Progenitor cell of endocrine pancreas (in vitro differentiated cells): ENCODE data around the gene WNT2B. TPM values are rescaled to one million over a fixed set of nuclear protein-coding genes. Genes with fewer than 3 reads are reported as not detected.

Source experiments
- DNase-seq: peaks from one replicate; pipeline ENCODE4 v3.0.0; 2021; ENCODE audit warnings: low spot score; ENCODE audit not compliant: unreplicated experiment
- H3K27ac Mint-ChIP-seq: 2 replicates; pipeline ENCODE4 v1.8.0; 2021; ENCODE audit warnings: mild to moderate bottlenecking, moderate library complexity, mixed read lengths
- H3K27me3 Mint-ChIP-seq: 2 replicates; pipeline ENCODE4 v1.8.0; 2021; ENCODE audit warnings: mixed read lengths
- H3K36me3 Mint-ChIP-seq: 2 replicates; pipeline ENCODE4 v1.8.0; 2022; ENCODE audit warnings: mixed read lengths; ENCODE audit not compliant: insufficient read depth
- H3K4me1 Mint-ChIP-seq: 2 replicates; pipeline ENCODE4 v1.8.0; 2021; ENCODE audit warnings: low read depth, mixed read lengths
- H3K4me3 Mint-ChIP-seq: 2 replicates; pipeline ENCODE4 v1.8.0; 2021; ENCODE audit warnings: low read depth, mild to moderate bottlenecking, moderate library complexity, mixed read lengths
- H3K9me3 Mint-ChIP-seq: 2 replicates; pipeline ENCODE4 v1.8.0; 2021; ENCODE audit warnings: low read depth, mixed read lengths
- total RNA-seq: library from RNA; stranded (reverse); gene quantifications from 2 replicates; pipeline ENCODE4 v1.2.1, GENCODE V29; 2021
- TF ChIP-seq, protein P1 (sequence below): fragments of 200-600 bp; sonication (generic); IDR thresholded peaks from one replicate; pipeline ENCODE4 v1.5.0; 2021; ENCODE audit warnings: antibody characterized with exemption, mild to moderate bottlenecking; ENCODE audit not compliant: unreplicated experiment

Gene WNT2B
- total RNA-seq, 1 donor from 2014 or later = 0.77 TPM

DNA sequence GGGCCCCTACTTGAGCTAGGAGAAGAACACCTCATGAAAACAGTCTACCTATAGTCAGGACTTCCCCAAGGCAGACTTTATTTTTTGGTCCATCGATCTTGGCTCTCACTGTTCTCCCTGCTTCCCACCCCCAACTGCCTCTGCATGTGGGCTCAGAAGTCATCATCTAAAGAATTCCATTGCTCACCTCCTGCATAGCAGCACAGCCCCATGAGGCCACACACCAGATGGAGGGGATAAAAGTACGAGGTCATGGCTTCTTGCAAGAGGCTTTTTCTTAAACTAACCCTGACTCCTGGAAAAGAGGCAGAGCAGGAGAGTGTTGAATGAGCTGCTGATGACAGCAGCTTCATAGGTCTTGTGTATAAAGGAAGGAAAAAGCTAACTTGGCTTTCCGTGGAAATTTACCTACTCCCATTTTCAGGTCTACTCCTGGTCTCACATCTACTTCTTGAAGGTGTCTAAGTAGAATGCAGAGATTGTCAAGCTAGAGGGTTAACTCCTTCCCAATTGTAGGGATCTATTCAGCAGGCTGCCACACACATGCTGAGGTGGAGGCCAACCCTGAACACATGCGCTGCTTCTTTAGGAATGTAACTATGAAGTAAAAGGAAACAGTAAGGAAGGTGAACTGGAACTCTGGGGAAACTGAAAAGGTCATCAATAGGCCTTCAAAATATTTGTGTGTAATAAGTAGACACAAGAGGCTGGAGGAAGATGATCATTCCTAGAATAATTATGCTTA is 18.7 kb downstream of the WNT2B start:
- TF ChIP-seq, protein P1, sequence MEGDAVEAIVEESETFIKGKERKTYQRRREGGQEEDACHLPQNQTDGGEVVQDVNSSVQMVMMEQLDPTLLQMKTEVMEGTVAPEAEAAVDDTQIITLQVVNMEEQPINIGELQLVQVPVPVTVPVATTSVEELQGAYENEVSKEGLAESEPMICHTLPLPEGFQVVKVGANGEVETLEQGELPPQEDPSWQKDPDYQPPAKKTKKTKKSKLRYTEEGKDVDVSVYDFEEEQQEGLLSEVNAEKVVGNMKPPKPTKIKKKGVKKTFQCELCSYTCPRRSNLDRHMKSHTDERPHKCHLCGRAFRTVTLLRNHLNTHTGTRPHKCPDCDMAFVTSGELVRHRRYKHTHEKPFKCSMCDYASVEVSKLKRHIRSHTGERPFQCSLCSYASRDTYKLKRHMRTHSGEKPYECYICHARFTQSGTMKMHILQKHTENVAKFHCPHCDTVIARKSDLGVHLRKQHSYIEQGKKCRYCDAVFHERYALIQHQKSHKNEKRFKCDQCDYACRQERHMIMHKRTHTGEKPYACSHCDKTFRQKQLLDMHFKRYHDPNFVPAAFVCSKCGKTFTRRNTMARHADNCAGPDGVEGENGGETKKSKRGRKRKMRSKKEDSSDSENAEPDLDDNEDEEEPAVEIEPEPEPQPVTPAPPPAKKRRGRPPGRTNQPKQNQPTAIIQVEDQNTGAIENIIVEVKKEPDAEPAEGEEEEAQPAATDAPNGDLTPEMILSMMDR = no peak
- Mint-ChIP-seq H3K4me1 (no peaks in the 10 kb centered on the region), H3K27me3 (no peaks in the 10 kb centered on the region), H3K27ac (no peak overlapping the region), H3K4me3 (no peak overlapping the region), H3K36me3 (peaks cover 4% of the 10 kb centered on the region), H3K9me3 (no peaks in the 10 kb centered on the region)
- DNase-seq = no peak

- Mint-ChIP-seq H3K27me3 (no peaks in the 10 kb centered on the region), H3K4me3 (no peak overlapping the region), H3K4me1 (no peaks in the 10 kb centered on the region), H3K27ac (no peak overlapping the region), H3K36me3 (peaks cover 4% of the 10 kb centered on the region), H3K9me3 (no peaks in the 10 kb centered on the region)
- no peak for DNase-seq
- TF ChIP-seq, protein P1 = no peak
Measured at GRCh38 chr1:112528076-112528475, 19.3 kb downstream of the WNT2B start.

DNA sequence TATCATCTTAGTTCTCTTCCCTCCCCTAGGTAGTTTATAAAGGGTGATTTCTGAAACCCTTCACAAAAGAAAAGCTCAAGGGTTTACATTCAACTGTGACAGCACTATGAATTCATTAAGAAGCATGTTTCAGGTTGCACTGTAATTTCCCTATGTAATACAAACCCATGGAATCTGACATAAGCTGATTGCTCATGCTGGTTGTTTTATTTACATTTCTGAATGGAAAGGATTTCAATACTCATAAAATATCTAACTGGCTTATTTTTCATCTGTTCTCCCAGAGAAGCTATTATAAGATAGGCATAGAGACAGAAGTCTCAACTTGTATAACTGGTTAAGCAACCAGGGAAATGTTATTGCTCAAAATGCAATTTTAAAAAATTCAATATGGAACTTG is 20.5 kb downstream of the WNT2B start:
- Mint-ChIP-seq H3K4me1 (no peaks in the 10 kb centered on the region), H3K27me3 (no peaks in the 10 kb centered on the region), H3K36me3 (peaks cover 3% of the 10 kb centered on the region), H3K4me3 (no peak overlapping the region), H3K9me3 (no peaks in the 10 kb centered on the region), H3K27ac (no peak overlapping the region)
- DNase-seq = no peak
- TF ChIP-seq, protein P1 = no peak

GRCh38 chr1:112530832-112531231 is 22.1 kb downstream of the WNT2B start:
- Mint-ChIP-seq H3K36me3 (peaks cover 3% of the 10 kb centered on the region), H3K4me3 (no peak overlapping the region), H3K27ac (no peak overlapping the region), H3K4me1 (no peaks in the 10 kb centered on the region), H3K27me3 (no peaks in the 10 kb centered on the region), H3K9me3 (no peaks in the 10 kb centered on the region)
- TF ChIP-seq, protein P1 = no peak
- no peak for DNase-seq

DNA sequence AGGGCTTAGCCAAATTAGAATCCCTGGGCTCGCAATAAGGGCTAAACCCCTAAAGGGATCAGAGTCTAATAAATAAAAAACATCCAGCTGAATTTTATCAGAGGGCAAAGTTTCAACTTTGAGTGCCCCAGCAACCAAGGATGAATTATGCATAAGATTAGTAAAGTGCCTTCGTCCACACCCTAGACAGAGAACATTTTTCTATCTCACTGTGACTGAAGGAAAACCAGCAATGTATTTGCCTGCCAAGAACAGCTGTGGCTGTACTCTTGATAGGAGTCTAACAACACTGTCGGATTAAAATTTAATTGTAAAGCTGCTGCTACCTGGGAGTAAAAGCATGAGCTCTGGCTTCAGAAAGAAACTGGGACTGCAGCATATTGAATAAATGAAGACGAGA is 23.3 kb downstream of the WNT2B start:
- Mint-ChIP-seq H3K4me3 (no peak overlapping the region), H3K4me1 (no peaks in the 10 kb centered on the region), H3K27ac (no peak overlapping the region), H3K9me3 (no peaks in the 10 kb centered on the region), H3K27me3 (no peaks in the 10 kb centered on the region), H3K36me3 (peaks cover 3% of the 10 kb centered on the region)
- TF ChIP-seq, protein P1 = no peak
- DNase-seq = no peak
